Measurements from ENCODE around the gene PARVB.
"Not testable (repeated sequence)": the region's sequence is repeated elsewhere in the genome, so short reads cannot be mapped to it uniquely, and the experiment has no call there.

PARVB gene

GRCh38 chr22:44042249-44043218 is 18.4 kb downstream of the PARVB start:
- H3K27me3 ChIP-seq (ENCODE audit: insufficient read depth, low read length): no peaks in the 10 kb centered on the region
- H3K4me3 ChIP-seq (ENCODE audit: low read depth, low read length): no peak overlapping the region
- H3K79me2 ChIP-seq (ENCODE audit: control insufficient read depth, insufficient read depth, low read length, unreplicated experiment): peaks cover 5% of the 10 kb centered on the region
- H3K36me3 ChIP-seq (ENCODE audit: insufficient read depth, low read length): no peaks in the 10 kb centered on the region
- peaks cover 10% of the 10 kb centered on the region for H3K4me1 ChIP-seq (ENCODE audit: control insufficient read depth, insufficient read depth, low read length, unreplicated experiment)
- H3K27ac ChIP-seq (ENCODE audit: low read depth, low read length): no peak overlapping the region
- H2AFZ ChIP-seq (ENCODE audit: low read length, unreplicated experiment): no peak overlapping the region

DNA sequence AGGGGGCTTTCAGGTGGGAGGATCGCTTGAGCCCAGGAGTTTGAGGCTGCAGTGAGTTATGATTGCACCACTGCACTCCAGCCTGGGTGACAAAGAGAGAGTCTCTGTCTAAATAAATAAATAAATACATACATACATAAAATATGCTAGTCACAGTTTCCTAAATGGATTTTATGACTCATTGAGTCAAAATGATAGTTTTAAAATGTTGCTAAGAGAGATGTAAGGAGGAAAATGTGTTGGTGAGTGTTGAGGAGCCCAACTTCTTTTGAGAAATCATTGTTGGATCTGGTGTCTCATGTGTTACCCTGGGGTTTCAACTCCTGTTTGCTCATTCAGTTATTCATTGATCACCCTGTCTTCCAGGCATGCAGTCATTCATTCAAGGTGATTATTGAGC is 21.0 kb downstream of the PARVB start:
- H3K4me3 ChIP-seq (ENCODE audit: low read depth, low read length): no peak overlapping the region
- H3K4me1 ChIP-seq (ENCODE audit: control insufficient read depth, insufficient read depth, low read length, unreplicated experiment): peaks cover 4% of the 10 kb centered on the region
- no peaks in the 10 kb centered on the region for H3K36me3 ChIP-seq (ENCODE audit: insufficient read depth, low read length)
- peak overlapping the region; percentile 66 for H3K27ac ChIP-seq (ENCODE audit: low read depth, low read length)
- no peaks in the 10 kb centered on the region for H3K27me3 ChIP-seq (ENCODE audit: insufficient read depth, low read length)
- H3K79me2 ChIP-seq (ENCODE audit: control insufficient read depth, insufficient read depth, low read length, unreplicated experiment): peaks cover 5% of the 10 kb centered on the region
- no peak overlapping the region for H2AFZ ChIP-seq (ENCODE audit: low read length, unreplicated experiment)

DNA sequence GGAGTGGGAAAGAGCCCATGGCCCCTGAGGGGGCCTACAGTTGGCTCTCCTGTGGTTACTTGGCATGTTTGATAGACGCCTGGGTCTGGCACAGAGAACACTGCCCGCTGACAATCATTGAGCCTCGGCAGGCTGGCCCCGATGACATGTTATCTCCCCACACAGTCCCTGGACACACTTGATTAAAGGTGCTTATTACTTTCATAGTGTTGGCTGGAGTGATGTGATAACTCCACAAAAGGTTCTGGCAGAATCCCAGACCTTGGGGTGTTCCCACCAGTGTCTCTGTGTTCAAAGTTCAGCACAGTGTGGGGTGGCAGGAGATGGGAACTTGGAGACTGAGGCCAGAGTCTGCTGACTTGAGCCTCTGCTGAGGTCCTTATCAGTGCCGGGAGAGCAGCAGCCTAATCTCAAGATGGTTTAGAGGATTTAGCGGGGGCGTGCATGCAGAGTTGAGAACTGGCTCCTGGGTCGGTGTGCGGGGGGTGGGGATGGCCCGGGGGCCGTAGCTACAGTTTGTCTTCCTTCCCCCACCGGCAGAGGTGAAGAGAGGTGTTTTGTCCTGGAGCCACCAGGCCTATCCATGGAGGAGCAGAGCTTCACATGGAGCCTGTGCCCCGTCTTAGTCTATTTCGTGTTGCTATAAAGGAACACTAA is 22.5 kb downstream of the PARVB start:
- Histone ChIP-seq H3K4me3 (ENCODE audit: low read depth, low read length) (no peak overlapping the region), H3K79me2 (ENCODE audit: control insufficient read depth, insufficient read depth, low read length, unreplicated experiment) (peaks cover 5% of the 10 kb centered on the region), H3K36me3 (ENCODE audit: insufficient read depth, low read length) (no peaks in the 10 kb centered on the region), H3K27me3 (ENCODE audit: insufficient read depth, low read length) (no peaks in the 10 kb centered on the region), H3K4me1 (ENCODE audit: control insufficient read depth, insufficient read depth, low read length, unreplicated experiment) (peaks cover 4% of the 10 kb centered on the region), H2AFZ (ENCODE audit: low read length, unreplicated experiment) (no peak overlapping the region), H3K27ac (ENCODE audit: low read depth, low read length) (no peak overlapping the region)

- no peaks in the 10 kb centered on the region for H3K36me3 ChIP-seq (ENCODE audit: insufficient read depth, low read length)
- no peaks in the 10 kb centered on the region for H3K27me3 ChIP-seq (ENCODE audit: insufficient read depth, low read length)
- H3K4me1 ChIP-seq (ENCODE audit: control insufficient read depth, insufficient read depth, low read length, unreplicated experiment): peaks cover 4% of the 10 kb centered on the region
- H3K4me3 ChIP-seq (ENCODE audit: low read depth, low read length): no peak overlapping the region
- H3K79me2 ChIP-seq (ENCODE audit: control insufficient read depth, insufficient read depth, low read length, unreplicated experiment): peaks cover 5% of the 10 kb centered on the region
- no peak overlapping the region for H3K27ac ChIP-seq (ENCODE audit: low read depth, low read length)
- H2AFZ ChIP-seq (ENCODE audit: low read length, unreplicated experiment): no peak overlapping the region
Measured at GRCh38 chr22:44047891-44048301, 23.8 kb downstream of the PARVB start.

GRCh38 chr22:44049486-44050231 is 25.6 kb downstream of the PARVB start:
- peaks cover 4% of the 10 kb centered on the region for H3K4me1 ChIP-seq (ENCODE audit: control insufficient read depth, insufficient read depth, low read length, unreplicated experiment)
- no peak overlapping the region for H2AFZ ChIP-seq (ENCODE audit: low read length, unreplicated experiment)
- H3K27me3 ChIP-seq (ENCODE audit: insufficient read depth, low read length): no peaks in the 10 kb centered on the region
- H3K79me2 ChIP-seq (ENCODE audit: control insufficient read depth, insufficient read depth, low read length, unreplicated experiment): peaks cover 3% of the 10 kb centered on the region
- H3K36me3 ChIP-seq (ENCODE audit: insufficient read depth, low read length): no peaks in the 10 kb centered on the region
- no peak overlapping the region for H3K27ac ChIP-seq (ENCODE audit: low read depth, low read length)
- H3K4me3 ChIP-seq (ENCODE audit: low read depth, low read length): no peak overlapping the region

DNA sequence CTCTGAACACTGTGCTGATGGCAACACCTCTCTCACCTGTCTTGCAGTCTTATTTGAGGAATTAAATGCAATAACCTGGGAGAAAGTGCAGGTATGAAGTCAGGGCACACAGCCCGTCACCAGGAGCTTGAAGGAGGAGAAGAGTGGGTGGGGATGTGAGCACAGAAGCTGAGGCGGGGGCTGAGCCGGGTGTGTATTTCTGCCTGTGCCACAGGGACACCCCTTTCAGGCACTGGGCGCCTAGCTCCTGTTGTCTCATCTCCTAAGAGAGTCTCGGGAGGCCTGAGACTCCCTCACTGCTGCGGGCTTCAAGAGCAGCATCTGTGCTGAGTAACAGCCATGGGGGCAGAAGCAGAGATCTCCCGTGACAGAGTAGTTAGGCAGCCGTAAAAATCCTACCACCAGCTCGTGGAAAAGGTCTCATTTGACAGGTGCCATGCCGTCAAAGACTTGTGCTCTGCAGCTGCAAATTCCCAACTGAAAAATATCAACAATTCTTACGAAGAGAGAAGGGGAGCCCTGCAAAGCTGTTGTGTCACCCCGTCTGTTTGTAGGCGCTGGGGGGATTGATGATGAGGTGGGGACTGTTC is 26.8 kb downstream of the PARVB start:
- no peaks in the 10 kb centered on the region for H3K27me3 ChIP-seq (ENCODE audit: insufficient read depth, low read length)
- no peaks in the 10 kb centered on the region for H3K4me1 ChIP-seq (ENCODE audit: control insufficient read depth, insufficient read depth, low read length, unreplicated experiment)
- no peak overlapping the region for H3K4me3 ChIP-seq (ENCODE audit: low read depth, low read length)
- peaks cover 3% of the 10 kb centered on the region for H3K79me2 ChIP-seq (ENCODE audit: control insufficient read depth, insufficient read depth, low read length, unreplicated experiment)
- no peak overlapping the region for H2AFZ ChIP-seq (ENCODE audit: low read length, unreplicated experiment)
- H3K27ac ChIP-seq (ENCODE audit: low read depth, low read length): no peak overlapping the region
- H3K36me3 ChIP-seq (ENCODE audit: insufficient read depth, low read length): no peaks in the 10 kb centered on the region

GRCh38 chr22:44051358-44051757 is 27.3 kb downstream of the PARVB start:
- H3K4me3 ChIP-seq (ENCODE audit: low read depth, low read length): no peak overlapping the region
- H3K4me1 ChIP-seq (ENCODE audit: control insufficient read depth, insufficient read depth, low read length, unreplicated experiment): no peaks in the 10 kb centered on the region
- H3K27ac ChIP-seq (ENCODE audit: low read depth, low read length): no peak overlapping the region
- no peak overlapping the region for H2AFZ ChIP-seq (ENCODE audit: low read length, unreplicated experiment)
- H3K27me3 ChIP-seq (ENCODE audit: insufficient read depth, low read length): no peaks in the 10 kb centered on the region
- no peaks in the 10 kb centered on the region for H3K36me3 ChIP-seq (ENCODE audit: insufficient read depth, low read length)
- no peaks in the 10 kb centered on the region for H3K79me2 ChIP-seq (ENCODE audit: control insufficient read depth, insufficient read depth, low read length, unreplicated experiment)

GRCh38 chr22:44051961-44052360 is 27.9 kb downstream of the PARVB start:
- Histone ChIP-seq H3K79me2 (ENCODE audit: control insufficient read depth, insufficient read depth, low read length, unreplicated experiment) (no peaks in the 10 kb centered on the region), H3K27me3 (ENCODE audit: insufficient read depth, low read length) (no peaks in the 10 kb centered on the region), H3K36me3 (ENCODE audit: insufficient read depth, low read length) (no peaks in the 10 kb centered on the region), H3K27ac (ENCODE audit: low read depth, low read length) (no peak overlapping the region), H3K4me3 (ENCODE audit: low read depth, low read length) (no peak overlapping the region), H3K4me1 (ENCODE audit: control insufficient read depth, insufficient read depth, low read length, unreplicated experiment) (no peaks in the 10 kb centered on the region), H2AFZ (ENCODE audit: low read length, unreplicated experiment) (no peak overlapping the region)

GRCh38 chr22:44055805-44056204 is 31.7 kb downstream of the PARVB start:
- Histone ChIP-seq H3K27me3 (ENCODE audit: insufficient read depth, low read length) (no peaks in the 10 kb centered on the region), H3K79me2 (ENCODE audit: control insufficient read depth, insufficient read depth, low read length, unreplicated experiment) (no peaks in the 10 kb centered on the region), H3K27ac (ENCODE audit: low read depth, low read length) (no peak overlapping the region), H3K4me3 (ENCODE audit: low read depth, low read length) (no peak overlapping the region), H2AFZ (ENCODE audit: low read length, unreplicated experiment) (no peak overlapping the region), H3K4me1 (ENCODE audit: control insufficient read depth, insufficient read depth, low read length, unreplicated experiment) (peaks cover 14% of the 10 kb centered on the region), H3K36me3 (ENCODE audit: insufficient read depth, low read length) (no peaks in the 10 kb centered on the region)

DNA sequence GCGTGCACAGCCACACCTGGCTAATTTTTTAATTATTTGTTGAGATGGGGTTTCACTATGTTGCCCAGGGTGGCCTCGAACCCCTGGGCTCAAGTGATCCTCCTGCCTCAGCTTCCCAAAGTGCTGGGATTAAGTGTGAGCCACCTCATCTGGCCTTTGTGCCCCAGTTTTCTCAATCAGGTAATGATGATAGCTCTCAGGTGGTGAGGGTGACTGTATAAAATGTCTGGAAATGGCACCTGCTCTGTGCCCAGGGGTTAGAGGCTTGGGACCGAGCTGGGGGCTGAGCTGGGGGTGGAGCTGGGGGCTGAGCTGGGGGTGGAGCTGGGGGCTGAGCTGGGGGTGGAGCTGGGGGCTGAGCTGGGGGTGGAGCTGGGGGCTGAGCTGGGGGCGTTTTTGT is 32.5 kb downstream of the PARVB start:
- not testable (repeated sequence) for H3K27me3 ChIP-seq (ENCODE audit: insufficient read depth, low read length); H3K27ac ChIP-seq (ENCODE audit: low read depth, low read length); H3K36me3 ChIP-seq (ENCODE audit: insufficient read depth, low read length); H3K4me3 ChIP-seq (ENCODE audit: low read depth, low read length); H3K79me2 ChIP-seq (ENCODE audit: control insufficient read depth, insufficient read depth, low read length, unreplicated experiment); H2AFZ ChIP-seq (ENCODE audit: low read length, unreplicated experiment)
- peaks cover 14% of the 10 kb centered on the region for H3K4me1 ChIP-seq (ENCODE audit: control insufficient read depth, insufficient read depth, low read length, unreplicated experiment)

All from ACC112 (cell line).